Fibroblast of mammary gland (primary cell): ENCODE data around the gene NIP7.

ENCODE experiments used
- DNase-seq: peaks from one replicate; pipeline ENCODE4 v3.0.0-alpha.2; 2010; ENCODE audit warnings: low read depth
- H3K4me3 ChIP-seq: 2 replicates; pipeline ENCODE4 v1.5.1; 2011; ENCODE audit warnings: low read depth, mild to moderate bottlenecking, low read length, moderate library complexity; ENCODE audit not compliant: control insufficient read depth
- TF ChIP-seq, protein P1 (sequence below): conservative IDR thresholded peaks from 2 replicates; pipeline ENCODE4 v1.5.1; 2011; ENCODE audit warnings: low read depth, low read length, inconsistent platforms; ENCODE audit not compliant: control insufficient read depth, insufficient read depth

Gene NIP7

DNA sequence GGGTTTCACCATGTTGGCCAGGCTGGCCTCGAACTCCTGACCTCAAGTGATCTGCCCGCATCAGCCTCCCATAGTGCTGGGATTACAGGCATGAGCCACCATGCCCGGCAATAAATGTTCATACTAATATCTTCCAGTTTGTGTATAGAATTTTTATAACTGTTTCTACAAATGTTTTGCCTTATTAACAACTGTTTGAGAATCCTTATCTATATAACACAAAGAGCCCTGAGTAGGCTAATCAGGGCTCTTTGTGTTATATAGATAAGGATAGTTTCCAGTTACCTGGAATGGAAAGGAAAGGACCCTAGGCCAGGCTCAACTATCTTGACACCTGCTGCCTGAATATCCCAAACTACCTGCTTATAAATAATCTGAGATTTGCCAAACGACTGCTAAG lies 29.3 kb downstream of the NIP7 start:
- H3K4me3 ChIP-seq, result no peak overlapping the region
- no peak for DNase-seq
- TF ChIP-seq, protein P1, sequence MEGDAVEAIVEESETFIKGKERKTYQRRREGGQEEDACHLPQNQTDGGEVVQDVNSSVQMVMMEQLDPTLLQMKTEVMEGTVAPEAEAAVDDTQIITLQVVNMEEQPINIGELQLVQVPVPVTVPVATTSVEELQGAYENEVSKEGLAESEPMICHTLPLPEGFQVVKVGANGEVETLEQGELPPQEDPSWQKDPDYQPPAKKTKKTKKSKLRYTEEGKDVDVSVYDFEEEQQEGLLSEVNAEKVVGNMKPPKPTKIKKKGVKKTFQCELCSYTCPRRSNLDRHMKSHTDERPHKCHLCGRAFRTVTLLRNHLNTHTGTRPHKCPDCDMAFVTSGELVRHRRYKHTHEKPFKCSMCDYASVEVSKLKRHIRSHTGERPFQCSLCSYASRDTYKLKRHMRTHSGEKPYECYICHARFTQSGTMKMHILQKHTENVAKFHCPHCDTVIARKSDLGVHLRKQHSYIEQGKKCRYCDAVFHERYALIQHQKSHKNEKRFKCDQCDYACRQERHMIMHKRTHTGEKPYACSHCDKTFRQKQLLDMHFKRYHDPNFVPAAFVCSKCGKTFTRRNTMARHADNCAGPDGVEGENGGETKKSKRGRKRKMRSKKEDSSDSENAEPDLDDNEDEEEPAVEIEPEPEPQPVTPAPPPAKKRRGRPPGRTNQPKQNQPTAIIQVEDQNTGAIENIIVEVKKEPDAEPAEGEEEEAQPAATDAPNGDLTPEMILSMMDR, result no peak

DNA sequence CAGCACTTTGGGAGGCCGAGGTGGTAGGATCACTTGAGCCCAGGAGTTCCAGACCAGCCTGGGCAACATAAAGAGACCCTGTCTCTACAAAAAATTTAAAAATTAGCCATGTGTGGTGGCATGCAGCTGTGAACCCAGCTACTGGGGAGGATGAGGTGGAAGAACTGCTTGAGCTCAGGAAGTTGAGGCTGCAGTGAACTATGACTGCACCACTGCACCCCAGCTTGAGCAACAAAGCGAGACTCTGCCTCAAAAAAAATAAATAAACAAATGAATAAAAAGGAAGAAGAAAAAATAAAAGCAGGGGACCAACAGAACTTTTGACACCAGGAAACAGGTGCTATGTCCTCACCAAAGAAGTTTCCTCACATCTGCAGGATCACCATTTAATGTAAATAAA lies 32.0 kb downstream of the NIP7 start:
- DNase-seq, result no peak
- no peak overlapping the region for H3K4me3 ChIP-seq
- TF ChIP-seq, protein P1, result no peak

DNA sequence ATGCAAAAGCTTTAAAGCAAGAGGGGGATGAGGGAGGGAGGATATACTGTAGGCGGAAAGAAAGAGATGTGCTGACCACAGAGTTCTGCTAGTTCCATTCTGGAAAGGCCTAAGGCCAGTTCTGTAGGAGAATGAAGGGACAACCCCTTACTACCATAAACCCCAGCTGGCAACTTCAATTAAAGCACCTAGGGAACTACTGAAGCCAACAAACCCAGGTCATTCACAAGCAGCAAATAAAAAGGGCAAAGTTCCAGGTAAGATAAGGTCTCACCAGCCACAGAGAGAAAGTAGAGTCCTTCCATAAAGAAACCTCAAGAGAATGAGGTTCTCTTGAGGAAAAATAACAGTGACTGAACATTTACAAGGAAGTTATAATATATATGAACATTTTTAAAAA lies 33.4 kb downstream of the NIP7 start:
- TF ChIP-seq, protein P1, result no peak
- H3K4me3 ChIP-seq, result no peak overlapping the region
- DNase-seq, result no peak

DNA sequence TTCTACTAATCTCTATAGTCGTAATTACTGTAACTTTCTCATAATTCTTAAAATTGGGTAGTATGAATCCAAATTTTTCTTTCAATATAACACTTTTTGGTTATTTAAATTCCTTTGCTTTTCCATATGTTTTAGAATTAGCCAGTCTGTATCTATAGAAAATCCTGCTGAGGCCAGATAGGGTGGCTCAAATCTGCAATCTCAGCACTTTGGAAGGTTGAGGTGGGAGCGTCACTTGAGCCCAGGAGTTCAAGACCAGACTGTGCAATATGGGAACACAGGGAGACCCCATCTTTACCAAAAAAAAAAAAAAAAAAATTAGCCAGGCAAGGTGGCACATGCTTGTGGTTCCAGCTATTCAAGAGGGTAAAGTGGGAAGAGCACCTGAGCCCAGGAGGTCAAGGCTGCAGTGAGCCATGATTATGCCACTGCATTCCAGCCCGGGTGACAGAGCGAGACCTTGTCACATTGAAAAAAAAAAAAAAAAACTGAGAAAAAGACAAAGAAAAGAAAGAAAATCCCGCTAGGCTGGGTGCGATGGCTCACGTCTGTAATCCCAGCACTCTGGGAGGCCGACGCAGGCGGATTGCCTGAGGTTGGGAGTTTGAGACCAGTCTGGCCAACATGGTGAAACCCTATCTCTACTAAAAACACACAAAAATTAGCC lies 37.0 kb downstream of the NIP7 start:
- DNase-seq, result no peak
- TF ChIP-seq, protein P1, result no peak
- no peak overlapping the region for H3K4me3 ChIP-seq

DNA sequence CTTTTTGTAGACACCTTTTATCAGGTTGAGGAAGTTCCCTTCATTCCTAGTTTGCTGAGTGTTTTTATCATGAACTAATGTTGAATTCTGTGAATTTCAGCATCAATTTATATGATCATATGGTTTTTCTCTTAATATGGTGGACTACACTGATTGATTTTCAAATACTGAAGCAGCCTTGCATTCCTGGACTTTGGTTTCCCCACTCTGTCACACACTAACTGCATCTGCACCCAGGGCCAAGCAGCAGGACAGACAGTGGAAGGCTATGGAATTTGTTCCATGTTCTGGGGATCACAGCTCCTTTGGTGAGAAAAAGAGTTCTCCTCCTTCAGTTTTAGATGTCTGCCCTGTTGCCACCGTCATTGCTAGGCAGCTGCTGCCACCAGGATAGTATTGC lies 38.5 kb downstream of the NIP7 start:
- no peak for DNase-seq
- H3K4me3 ChIP-seq, result no peak overlapping the region
- TF ChIP-seq, protein P1, result no peak

DNA sequence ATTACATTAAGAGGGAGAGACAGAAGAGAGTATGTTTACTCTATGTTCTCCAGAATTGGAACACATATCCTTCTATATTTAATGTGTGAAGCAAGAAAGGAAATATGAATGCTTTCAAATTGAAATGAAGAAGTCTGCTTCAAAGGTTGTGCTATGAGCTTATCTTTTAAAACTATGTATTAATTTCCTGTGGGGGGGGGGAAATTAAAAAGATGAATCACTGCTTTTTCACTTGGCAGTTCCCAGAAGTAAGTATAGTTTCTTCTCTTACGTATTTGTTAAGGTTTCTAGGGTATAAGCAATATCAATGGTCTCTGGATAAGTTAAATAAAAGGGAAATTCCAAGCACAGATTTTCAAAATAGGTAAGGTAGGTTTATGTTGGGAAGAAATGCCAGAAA lies 39.2 kb downstream of the NIP7 start:
- TF ChIP-seq, protein P1, result no peak

DNA sequence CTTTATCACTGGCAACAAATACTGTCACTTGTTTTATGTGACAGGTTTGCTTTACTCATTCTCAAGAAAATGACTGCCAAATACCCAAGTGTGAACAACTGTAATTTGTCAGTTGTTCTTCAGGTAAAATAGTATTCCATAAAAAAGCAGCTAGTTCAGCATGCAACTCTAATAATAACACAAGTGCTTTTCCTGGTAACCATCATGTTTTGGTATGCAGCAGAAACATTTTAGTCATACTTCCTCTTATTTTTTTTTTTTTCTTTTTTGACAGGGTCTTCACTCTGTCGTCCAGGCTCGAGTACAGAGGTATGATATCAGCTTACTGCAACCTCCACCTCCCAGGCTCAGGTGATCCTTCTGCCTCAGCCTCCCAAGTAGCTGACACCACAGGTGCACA lies 41.7 kb downstream of the NIP7 start:
- DNase-seq, result no peak
- no peak overlapping the region for H3K4me3 ChIP-seq
- TF ChIP-seq, protein P1, result no peak

More for the DNA sequence above, 39.2 kb downstream of the NIP7 start:
- no peak for DNase-seq
- no peak overlapping the region for H3K4me3 ChIP-seq
